LNCaP clone FGC (cell line): ENCODE data around the gene FBXO31.
A peak's percentile ranks its signal among the peaks of the same experiment; 100 is the strongest.

Experiments used
- DNase-seq: peaks from one replicate; pipeline ENCODE4 v3.0.0-alpha.2; 2011; ENCODE audit warnings: low read depth
- H3K4me3 ChIP-seq: 2 replicates; pipeline ENCODE4 v1.5.1; 2011; ENCODE audit warnings: mild to moderate bottlenecking, low read depth, low read length, control low read depth
- TF ChIP-seq, protein P1 (sequence below): IDR thresholded peaks from 2 replicates; pipeline ENCODE4 v1.5.1; 2012; ENCODE audit warnings: mild to moderate bottlenecking; ENCODE audit not compliant: control insufficient read depth, insufficient read depth; ENCODE audit errors: extremely low read depth

Gene FBXO31

DNA sequence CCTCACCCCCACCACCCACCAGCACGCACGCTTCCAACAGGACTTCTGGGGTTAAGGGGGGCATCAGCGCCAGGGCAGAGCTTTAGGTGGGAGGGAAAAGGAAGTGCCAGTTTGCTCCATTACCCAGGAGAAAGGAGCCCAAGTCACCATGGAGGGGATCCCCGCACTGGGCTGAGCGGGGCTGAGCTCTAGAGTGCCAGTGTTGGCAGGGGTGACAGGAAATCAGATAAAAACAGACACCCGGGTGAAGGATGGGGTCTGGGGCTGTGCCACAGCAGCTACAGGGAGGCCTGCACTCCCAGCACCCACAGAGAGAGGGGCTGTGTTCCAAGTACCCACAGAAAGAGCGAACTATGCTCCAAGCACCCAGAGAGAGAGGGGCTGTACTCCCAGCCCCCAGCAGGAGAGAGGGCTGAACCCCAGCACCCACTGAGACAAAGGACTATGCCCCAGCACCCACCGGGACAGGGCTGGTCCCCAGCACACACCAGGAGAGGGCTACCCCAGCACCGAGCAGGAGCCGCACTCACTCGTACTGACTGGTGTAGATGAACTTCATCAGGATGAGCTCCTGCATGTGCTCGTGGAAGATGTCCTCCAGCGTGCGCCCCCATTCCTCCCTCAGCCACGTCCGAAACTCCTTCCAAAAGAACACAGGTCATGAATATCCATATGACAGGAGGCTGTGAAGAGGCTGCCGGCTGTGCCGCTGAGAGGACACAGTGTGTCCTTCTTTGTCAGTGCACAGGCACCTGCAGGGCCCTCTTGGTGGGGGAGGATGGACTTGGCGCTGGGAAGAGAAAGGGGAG is 47.7 kb downstream of the FBXO31 start:
- H3K4me3 ChIP-seq = no peak overlapping the region
- DNase-seq = no peak
- TF ChIP-seq, protein P1, sequence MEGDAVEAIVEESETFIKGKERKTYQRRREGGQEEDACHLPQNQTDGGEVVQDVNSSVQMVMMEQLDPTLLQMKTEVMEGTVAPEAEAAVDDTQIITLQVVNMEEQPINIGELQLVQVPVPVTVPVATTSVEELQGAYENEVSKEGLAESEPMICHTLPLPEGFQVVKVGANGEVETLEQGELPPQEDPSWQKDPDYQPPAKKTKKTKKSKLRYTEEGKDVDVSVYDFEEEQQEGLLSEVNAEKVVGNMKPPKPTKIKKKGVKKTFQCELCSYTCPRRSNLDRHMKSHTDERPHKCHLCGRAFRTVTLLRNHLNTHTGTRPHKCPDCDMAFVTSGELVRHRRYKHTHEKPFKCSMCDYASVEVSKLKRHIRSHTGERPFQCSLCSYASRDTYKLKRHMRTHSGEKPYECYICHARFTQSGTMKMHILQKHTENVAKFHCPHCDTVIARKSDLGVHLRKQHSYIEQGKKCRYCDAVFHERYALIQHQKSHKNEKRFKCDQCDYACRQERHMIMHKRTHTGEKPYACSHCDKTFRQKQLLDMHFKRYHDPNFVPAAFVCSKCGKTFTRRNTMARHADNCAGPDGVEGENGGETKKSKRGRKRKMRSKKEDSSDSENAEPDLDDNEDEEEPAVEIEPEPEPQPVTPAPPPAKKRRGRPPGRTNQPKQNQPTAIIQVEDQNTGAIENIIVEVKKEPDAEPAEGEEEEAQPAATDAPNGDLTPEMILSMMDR = no peak

DNA sequence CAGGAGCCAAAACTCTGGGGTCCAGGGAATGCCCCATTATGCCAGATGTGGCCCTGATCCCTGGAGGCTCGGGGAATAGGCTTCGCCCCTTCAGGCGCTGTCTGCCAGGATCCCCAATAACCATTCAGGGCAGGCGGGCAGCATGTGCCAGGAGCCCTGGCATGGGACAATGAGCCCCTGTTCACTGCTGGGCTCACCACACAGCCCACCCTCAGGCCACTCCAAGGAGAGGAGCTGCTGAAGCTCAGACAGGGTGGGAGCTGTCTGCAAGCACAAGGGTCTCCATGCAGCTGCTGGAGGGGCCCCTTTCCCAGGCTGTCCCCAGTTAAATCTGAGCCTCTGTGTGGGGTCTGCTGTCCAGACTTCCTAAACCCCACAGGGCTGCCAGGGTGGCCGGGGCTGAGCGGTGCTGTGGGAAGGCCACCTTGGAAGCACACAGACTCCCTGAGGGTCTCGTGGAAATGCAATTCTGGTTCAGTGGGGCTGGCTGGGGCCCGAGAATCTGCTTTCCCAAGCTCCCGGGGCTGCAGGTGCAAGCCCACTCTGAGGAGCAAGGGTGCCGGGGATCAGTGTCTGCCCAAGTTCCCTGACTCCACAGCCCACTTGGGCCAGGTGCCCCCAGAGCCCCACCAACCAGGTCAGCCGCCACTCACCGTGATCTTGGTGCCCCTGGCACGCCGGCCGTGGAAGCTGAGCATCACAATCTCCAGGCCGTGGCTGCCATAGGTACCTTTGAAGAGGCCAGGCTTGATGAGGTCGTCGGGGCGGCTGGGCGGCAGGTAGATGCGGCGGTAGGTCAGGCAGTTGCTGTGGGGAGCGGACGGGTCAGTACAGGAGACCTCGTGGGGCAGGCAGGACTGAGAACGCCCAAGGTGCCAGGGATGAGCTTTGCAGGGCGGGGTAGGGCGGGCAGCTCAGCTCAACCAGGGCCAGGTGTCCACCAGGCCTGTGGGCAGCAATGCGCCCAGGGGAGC is 48.6 kb downstream of the FBXO31 start:
- TF ChIP-seq, protein P1 = no peak

DNA sequence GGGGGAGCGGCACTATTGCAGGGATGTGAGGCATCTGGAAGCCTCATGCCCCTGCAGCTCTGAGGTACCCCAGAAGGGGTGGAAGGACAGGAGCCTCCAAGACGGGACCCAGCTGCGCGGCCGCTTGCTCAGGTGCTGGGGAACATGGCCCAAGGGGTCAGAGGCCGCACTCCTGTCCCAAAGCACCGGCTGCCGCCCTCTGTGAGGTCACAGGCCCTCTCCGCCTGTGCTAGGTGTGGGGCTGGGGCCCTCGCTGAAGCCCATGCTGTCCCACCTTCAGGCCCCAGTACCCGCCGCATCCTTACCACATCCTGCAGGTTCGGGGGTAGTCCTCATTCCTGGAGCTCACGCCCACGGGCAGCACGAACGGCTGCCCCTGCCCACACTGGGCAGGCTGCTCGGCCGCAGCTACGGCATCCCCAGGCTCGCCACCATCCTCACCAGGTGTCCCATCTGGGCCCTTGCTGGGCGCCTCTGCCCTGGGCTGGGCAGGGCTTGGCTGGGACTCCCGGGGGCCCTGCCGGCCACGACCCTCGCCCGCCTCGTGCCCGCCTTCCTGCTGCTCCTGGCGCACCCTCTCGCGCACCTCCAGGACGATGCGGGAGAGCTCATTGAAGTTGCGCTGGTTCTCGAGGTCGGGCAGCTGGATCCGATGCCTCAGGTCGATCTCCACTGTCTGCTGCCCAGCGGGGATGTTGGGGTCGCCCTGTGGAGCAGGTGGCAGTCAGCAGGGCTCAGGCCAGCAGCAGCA is 49.8 kb downstream of the FBXO31 start:
- no peak for DNase-seq
- H3K4me3 ChIP-seq = no peak overlapping the region
- TF ChIP-seq, protein P1 = no peak

More for the DNA sequence above, 48.6 kb downstream of the FBXO31 start:
- DNase-seq = no peak
- H3K4me3 ChIP-seq = no peak overlapping the region

DNA sequence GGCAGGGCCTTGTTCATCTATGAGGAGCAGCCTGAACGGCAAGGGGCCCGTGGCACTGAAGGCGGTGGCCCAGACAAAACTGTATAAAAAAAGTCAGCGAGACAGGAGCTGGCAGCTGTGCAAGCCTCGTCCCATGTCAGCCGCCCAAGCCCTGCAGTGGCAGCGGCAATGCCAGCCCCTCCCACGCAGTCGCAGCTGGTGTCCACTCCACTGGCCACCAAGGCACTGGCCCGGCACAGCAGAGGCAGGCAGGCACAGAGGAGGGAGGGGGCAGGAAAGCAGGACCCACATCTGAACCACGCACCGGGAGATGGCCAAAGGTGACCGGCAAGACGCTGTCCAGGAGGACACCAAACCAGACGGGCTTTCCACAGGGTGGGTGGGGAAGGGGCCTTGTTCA is 50.5 kb downstream of the FBXO31 start:
- TF ChIP-seq, protein P1 = no peak
- H3K4me3 ChIP-seq = no peak overlapping the region
- no peak for DNase-seq

DNA sequence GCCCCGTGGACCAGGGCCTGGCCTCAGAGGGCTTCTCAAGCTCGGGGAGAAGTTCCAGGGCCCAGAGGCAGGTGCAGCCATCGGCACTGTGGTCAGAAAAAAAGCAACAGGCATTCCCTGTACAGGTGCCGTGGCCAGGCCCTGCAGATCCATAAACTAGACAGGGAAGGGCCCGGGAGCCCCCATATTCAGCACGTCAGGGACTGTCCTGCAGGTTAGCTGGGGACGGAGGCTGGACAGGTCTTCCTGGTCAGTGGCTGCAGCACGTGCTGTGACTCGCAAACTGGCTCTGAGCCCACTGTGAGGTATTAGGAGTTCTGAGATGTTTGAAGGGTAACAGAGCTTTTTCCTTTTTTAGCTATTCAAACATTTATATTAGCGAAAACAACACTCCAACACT is 51.4 kb downstream of the FBXO31 start:
- DNase-seq = peak; percentile 31
- no peak overlapping the region for H3K4me3 ChIP-seq
- TF ChIP-seq, protein P1 = no peak

DNA sequence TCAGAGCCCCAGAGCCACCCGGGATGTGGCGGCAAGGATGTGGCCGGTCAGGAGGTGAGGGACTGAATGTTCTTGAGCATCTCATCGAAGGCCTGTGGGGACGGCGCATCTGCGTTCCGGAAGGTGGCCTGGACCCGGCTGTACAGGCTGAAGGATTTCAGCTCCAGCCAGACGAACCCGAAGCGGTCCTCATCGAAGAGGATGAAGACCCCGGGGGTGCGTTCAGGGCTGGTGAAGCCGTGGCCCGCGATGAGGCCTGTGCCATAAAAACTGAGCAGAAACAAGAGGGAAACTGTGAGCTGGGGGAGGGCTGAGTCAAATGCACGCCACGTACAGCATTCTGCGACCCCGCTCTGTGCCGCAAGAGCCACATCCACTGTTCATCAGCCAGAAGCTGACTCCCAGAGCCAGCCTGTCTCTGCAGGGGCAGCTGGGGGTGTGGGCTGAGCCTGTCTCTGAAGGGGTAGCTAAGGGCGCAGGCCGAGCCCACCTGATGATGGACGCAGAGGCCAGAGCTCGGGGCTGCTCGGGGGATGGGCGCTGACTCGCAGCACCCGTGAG is 52.3 kb downstream of the FBXO31 start:
- H3K4me3 ChIP-seq = no peak overlapping the region
- DNase-seq = no peak
- TF ChIP-seq, protein P1 = no peak
